ENCODE results near the gene KCNQ1.

DNA sequence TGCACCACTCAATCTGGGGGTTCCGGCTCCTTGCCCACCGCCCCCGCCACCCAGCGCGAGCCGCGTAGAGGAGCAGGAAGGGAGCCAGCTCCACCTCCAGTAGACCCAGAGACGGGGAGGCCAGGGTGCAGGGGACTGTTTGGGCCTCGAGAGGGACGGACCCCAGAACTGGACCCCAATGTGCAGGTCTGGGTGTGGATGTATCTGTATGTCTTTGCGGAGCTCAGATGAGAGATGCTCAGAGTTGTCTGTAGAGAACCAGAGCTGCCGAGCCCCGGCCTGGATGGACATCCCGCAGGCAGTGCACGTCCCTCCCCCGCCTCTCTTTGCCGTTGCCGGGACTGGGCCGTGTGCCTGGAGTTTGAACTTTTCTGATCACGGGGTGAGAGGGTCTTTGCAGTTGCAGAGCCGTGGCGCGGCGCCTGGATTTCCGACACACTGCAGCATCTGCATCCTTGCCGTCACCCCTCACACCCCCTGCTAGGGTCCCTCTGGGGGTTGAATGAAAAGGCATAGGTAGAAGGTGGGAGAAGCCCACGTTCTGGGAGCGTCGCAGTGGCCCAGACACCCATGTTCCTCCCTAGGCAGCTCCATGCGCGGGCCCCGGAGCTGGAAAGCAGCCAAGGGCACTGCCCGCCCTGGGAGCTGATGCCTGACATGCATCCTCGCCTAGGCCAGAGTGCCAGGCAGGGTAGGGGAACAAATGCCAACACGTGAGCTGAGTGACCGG, 105.2 kb downstream of the KCNQ1 start:
- no peak for TF ChIP-seq POLR2AphosphoS5 (IDR thresholded peaks at IDR 0.05)
- TF ChIP-seq, protein P1, sequence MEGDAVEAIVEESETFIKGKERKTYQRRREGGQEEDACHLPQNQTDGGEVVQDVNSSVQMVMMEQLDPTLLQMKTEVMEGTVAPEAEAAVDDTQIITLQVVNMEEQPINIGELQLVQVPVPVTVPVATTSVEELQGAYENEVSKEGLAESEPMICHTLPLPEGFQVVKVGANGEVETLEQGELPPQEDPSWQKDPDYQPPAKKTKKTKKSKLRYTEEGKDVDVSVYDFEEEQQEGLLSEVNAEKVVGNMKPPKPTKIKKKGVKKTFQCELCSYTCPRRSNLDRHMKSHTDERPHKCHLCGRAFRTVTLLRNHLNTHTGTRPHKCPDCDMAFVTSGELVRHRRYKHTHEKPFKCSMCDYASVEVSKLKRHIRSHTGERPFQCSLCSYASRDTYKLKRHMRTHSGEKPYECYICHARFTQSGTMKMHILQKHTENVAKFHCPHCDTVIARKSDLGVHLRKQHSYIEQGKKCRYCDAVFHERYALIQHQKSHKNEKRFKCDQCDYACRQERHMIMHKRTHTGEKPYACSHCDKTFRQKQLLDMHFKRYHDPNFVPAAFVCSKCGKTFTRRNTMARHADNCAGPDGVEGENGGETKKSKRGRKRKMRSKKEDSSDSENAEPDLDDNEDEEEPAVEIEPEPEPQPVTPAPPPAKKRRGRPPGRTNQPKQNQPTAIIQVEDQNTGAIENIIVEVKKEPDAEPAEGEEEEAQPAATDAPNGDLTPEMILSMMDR (IDR thresholded peaks at IDR 0.05; ENCODE audit: poor library complexity, severe bottlenecking) = no peak
- no peak for TF ChIP-seq EZH2 (IDR thresholded peaks at IDR 0.05; ENCODE audit: borderline replicate concordance, insufficient read depth, low read length, poor library complexity, severe bottlenecking)
- no peak for TF ChIP-seq TAF1 (IDR thresholded peaks at IDR 0.05; ENCODE audit: low read depth)
- TF ChIP-seq RAD21 (conservative IDR thresholded peaks at IDR 0.05) = no peak
- no peak for TF ChIP-seq MXI1 (conservative IDR thresholded peaks at IDR 0.05; ENCODE audit: poor library complexity, severe bottlenecking)
- TF ChIP-seq, protein P2, sequence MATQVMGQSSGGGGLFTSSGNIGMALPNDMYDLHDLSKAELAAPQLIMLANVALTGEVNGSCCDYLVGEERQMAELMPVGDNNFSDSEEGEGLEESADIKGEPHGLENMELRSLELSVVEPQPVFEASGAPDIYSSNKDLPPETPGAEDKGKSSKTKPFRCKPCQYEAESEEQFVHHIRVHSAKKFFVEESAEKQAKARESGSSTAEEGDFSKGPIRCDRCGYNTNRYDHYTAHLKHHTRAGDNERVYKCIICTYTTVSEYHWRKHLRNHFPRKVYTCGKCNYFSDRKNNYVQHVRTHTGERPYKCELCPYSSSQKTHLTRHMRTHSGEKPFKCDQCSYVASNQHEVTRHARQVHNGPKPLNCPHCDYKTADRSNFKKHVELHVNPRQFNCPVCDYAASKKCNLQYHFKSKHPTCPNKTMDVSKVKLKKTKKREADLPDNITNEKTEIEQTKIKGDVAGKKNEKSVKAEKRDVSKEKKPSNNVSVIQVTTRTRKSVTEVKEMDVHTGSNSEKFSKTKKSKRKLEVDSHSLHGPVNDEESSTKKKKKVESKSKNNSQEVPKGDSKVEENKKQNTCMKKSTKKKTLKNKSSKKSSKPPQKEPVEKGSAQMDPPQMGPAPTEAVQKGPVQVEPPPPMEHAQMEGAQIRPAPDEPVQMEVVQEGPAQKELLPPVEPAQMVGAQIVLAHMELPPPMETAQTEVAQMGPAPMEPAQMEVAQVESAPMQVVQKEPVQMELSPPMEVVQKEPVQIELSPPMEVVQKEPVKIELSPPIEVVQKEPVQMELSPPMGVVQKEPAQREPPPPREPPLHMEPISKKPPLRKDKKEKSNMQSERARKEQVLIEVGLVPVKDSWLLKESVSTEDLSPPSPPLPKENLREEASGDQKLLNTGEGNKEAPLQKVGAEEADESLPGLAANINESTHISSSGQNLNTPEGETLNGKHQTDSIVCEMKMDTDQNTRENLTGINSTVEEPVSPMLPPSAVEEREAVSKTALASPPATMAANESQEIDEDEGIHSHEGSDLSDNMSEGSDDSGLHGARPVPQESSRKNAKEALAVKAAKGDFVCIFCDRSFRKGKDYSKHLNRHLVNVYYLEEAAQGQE (IDR thresholded peaks at IDR 0.05; ENCODE audit: borderline replicate concordance) = no peak
- no peak for TF ChIP-seq EP300 (conservative IDR thresholded peaks at IDR 0.05; ENCODE audit: poor library complexity, severe bottlenecking)
- TF ChIP-seq SMC3 (conservative IDR thresholded peaks at IDR 0.05; ENCODE audit: poor library complexity) = no peak

Measured in neural cell (in vitro differentiated cells).